ENCODE data around the gene SGTA. TPM values are rescaled to one million over a fixed set of nuclear protein-coding genes. Genes with fewer than 3 reads are reported as not detected.

Gene SGTA
- total and polyA plus RNA-seq, 9 of the 15 experiments (the other 6 are each of a cell fraction or from before 2014, with no cell fraction given): 1.4 to 110 (median 49.9) TPM

- TF ChIP-seq, protein P1, sequence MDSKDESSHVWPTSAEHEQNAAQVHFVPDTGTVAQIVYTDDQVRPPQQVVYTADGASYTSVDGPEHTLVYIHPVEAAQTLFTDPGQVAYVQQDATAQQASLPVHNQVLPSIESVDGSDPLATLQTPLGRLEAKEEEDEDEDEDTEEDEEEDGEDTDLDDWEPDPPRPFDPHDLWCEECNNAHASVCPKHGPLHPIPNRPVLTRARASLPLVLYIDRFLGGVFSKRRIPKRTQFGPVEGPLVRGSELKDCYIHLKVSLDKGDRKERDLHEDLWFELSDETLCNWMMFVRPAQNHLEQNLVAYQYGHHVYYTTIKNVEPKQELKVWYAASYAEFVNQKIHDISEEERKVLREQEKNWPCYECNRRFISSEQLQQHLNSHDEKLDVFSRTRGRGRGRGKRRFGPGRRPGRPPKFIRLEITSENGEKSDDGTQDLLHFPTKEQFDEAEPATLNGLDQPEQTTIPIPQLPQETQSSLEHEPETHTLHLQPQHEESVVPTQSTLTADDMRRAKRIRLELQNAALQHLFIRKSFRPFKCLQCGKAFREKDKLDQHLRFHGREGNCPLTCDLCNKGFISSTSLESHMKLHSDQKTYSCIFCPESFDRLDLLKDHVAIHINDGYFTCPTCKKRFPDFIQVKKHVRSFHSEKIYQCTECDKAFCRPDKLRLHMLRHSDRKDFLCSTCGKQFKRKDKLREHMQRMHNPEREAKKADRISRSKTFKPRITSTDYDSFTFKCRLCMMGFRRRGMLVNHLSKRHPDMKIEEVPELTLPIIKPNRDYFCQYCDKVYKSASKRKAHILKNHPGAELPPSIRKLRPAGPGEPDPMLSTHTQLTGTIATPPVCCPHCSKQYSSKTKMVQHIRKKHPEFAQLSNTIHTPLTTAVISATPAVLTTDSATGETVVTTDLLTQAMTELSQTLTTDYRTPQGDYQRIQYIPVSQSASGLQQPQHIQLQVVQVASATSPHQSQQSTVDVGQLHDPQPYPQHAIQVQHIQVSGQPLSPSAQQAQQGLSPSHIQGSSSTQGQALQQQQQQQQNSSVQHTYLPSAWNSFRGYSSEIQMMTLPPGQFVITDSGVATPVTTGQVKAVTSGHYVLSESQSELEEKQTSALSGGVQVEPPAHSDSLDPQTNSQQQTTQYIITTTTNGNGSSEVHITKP (IDR thresholded peaks at IDR 0.05; ENCODE audit: partially characterized antibody): peak; percentile 21
- no peak for TF ChIP-seq TAF9B (IDR thresholded peaks at IDR 0.05; ENCODE audit: partially characterized antibody)
- TF ChIP-seq CBFA2T2 (conservative IDR thresholded peaks at IDR 0.05): peak; percentile 92
- TF ChIP-seq USF2 (CRISPR knock-in tag; IDR thresholded peaks at IDR 0.05): peak; percentile 98
- no peak for TF ChIP-seq ZNF695 (CRISPR knock-in tag; IDR thresholded peaks at IDR 0.05)
- TF ChIP-seq HCFC1 (IDR thresholded peaks at IDR 0.05; ENCODE audit: low read depth, low read length): peak; percentile 83
- TF ChIP-seq ZNF77 (CRISPR knock-in tag; IDR thresholded peaks at IDR 0.05): no peak
- no peak for TF ChIP-seq NFIX (CRISPR knock-in tag; IDR thresholded peaks at IDR 0.05; ENCODE audit: low read depth)
- no peak for TF ChIP-seq PRPF4 (IDR thresholded peaks at IDR 0.05; ENCODE audit: insufficient read depth, low read depth, low read length, poor library complexity, severe bottlenecking)
- peak; percentile 85 for TF ChIP-seq FOS (IDR thresholded peaks at IDR 0.05; ENCODE audit: extremely low read depth, insufficient read length)
- TF ChIP-seq ZNF239 (CRISPR knock-in tag; IDR thresholded peaks at IDR 0.05): no peak
- peak; percentile 99 for TF ChIP-seq LCOR (CRISPR knock-in tag; IDR thresholded peaks at IDR 0.05)
- peak; percentile 98 for TF ChIP-seq GABPA (tag; conservative IDR thresholded peaks at IDR 0.05; ENCODE audit: low read depth)
- no peak for TF ChIP-seq NCOA6 (IDR thresholded peaks at IDR 0.05)
- TF ChIP-seq ZBTB7A (IDR thresholded peaks at IDR 0.05; ENCODE audit: borderline replicate concordance, control insufficient read depth, low read depth, low read length): peak; percentile 83
- TF ChIP-seq IRF9 (tag; IDR thresholded peaks at IDR 0.05): 0 out of 2 replicates have a peak, but pooled peaks have one; percentile 58
- peak; percentile 92; the same call in 1 of the 2 replicates for TF ChIP-seq CBFB (CRISPR knock-in tag; IDR thresholded peaks at IDR 0.05)
- TF ChIP-seq, protein P2, sequence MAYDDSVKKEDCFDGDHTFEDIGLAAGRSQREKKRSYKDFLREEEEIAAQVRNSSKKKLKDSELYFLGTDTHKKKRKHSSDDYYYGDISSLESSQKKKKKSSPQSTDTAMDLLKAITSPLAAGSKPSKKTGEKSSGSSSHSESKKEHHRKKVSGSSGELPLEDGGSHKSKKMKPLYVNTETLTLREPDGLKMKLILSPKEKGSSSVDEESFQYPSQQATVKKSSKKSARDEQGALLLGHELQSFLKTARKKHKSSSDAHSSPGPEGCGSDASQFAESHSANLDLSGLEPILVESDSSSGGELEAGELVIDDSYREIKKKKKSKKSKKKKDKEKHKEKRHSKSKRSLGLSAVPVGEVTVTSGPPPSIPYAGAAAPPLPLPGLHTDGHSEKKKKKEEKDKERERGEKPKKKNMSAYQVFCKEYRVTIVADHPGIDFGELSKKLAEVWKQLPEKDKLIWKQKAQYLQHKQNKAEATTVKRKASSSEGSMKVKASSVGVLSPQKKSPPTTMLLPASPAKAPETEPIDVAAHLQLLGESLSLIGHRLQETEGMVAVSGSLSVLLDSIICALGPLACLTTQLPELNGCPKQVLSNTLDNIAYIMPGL (CRISPR knock-in tag; IDR thresholded peaks at IDR 0.05): peak; percentile 96
- no peak for TF ChIP-seq ZNF57 (CRISPR knock-in tag; IDR thresholded peaks at IDR 0.05)
- peak; percentile 92 for TF ChIP-seq CREB3 (tag; conservative IDR thresholded peaks at IDR 0.05; ENCODE audit: low read depth)
These were observed at the start of gene SGTA (continued) for GRCh38 chr19:2782936-2783780.

Measured in K562 (cell line).